ELF-1 (cell line): ENCODE results near the gene CLEC16A.

Source experiments
- DNase-seq: peaks from one replicate; pipeline ENCODE4 v3.0.0-alpha.2; 2016; ENCODE audit warnings: low read depth, low spot score

The CLEC16A gene

GRCh38 chr16:11038777-11039176, 94.4 kb downstream of the CLEC16A start:
- DNase-seq = no peak

DNA sequence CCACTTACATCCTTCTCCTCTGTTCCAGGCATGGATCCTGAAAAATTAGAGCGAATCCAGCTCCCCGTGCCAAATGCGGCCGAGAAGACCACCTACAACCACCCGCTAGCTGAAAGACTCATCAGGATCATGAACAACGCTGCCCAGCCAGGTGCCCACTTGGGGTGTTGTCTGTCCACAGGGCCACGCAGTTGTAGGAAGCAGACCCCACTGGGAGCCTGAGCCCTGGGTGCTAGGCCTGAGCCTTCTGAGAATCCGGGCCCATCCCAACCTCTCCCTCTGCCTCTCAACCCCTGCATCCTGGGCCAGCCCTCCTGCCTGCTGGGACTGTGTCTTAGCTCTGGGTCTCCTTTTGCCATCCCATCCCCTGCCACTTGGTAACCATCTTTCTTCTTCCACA, 95.4 kb downstream of the CLEC16A start:
- no peak for DNase-seq

DNA sequence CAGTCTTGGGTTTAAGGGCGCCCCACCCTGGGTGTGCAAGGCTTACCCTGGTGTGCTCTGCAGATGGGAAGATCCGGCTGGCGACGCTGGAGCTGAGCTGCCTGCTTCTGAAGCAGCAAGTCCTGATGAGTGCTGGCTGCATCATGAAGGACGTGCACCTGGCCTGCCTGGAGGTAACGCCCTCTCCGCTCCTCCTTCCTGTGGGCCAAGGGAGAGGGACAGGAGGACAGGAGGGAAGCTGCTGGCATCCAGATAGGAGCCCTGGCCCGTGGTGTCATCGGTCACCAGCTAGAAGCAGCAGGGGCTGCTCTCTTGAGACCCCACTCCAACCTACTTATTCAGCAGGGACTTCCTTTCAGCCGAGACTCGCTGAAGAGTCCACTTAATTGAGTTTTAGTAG, 97.8 kb downstream of the CLEC16A start:
- DNase-seq = no peak

DNA sequence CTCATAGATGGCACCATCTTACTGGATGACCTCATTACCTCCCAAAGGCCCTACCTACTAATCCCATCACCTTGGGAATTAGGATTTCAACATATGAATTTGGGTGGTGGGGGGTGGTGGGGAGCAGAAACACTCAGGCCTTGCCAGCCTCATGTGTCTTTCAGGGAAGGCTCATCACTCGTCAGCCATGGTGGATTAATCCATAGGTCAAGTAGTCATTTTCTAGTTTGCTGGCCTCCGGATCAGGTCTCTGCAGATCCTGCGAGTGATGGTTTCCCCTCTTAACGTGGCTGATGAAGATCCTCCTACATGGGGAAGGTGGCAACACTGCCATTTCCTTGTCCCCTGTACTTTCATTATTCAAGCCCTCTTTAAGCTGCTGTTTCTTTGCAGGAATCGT, 101.1 kb downstream of the CLEC16A start:
- no peak for DNase-seq

GRCh38 chr16:11045846-11046245, 101.5 kb downstream of the CLEC16A start:
- DNase-seq = no peak

DNA sequence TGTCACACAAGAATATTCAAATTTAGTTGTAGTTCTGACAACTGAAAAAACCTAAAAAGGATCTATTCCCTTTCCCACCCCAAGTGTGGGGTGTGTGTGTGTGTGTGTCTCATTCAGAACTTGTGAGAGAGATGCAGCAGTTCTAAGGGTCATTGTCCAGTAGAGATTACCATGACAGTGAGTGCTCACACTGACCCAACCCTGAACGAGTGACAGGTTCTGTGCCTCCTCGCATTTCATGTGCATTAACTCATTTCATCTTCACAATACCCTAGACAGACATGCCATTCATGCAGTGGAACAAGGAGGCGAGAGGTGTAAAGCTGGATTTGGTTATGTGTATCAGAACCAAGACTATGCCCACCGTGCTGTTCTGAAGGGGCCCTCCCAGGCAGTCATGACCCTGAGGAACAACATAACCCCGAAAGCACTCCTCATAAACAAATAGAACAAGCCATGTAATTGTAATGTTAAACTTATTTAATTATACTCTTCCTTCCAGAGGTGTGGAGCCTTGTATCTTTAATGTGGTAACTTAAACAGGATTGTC, 102.1 kb downstream of the CLEC16A start:
- no peak for DNase-seq

- DNase-seq = no peak
Observed at GRCh38 chr16:11047057-11047456, 102.7 kb downstream of the CLEC16A start.

DNA sequence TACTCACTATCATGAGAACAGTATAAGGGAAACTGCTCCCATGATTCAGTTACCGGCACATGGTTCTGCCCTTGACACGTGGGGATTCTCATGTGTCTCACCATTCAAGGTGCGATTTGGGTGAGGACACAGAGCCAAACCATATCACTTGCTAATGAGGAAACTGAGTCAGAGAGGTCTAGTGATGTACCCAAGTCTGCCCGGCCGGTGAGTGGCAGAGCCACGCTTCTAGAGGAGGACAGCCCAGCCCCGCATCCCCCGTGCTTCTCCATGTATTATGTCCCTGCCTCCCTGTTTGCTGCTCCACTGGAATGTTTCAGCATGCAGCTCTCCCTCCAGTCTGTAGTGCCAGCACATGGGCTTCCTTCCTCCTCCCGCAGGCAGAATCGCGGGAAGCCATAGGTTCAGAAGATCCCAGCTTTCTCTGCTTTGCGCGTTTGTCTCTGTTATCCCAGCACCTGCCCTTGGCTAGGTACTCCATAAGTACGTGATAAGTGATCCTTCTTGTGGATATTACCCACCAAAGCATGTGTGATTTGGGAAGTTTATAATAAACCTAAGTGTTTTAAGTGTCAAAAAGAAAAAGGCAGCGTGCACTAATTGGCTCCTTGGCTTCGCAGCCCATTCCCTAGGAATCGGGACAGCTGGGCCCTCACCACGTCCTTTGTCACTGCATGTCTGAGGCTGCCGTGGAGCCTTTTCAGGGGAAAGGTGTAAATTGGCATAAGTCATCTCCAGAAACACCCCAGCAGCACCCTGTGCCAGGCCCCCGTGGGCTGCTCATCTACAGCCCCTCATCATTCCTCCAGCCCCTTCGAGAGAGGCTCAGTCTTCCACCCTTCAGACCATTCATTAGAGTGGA, 103.8 kb downstream of the CLEC16A start:
- DNase-seq = no peak

- DNase-seq = peak; percentile 74
Observed at GRCh38 chr16:11049396-11050059, 105.2 kb downstream of the CLEC16A start.

DNA sequence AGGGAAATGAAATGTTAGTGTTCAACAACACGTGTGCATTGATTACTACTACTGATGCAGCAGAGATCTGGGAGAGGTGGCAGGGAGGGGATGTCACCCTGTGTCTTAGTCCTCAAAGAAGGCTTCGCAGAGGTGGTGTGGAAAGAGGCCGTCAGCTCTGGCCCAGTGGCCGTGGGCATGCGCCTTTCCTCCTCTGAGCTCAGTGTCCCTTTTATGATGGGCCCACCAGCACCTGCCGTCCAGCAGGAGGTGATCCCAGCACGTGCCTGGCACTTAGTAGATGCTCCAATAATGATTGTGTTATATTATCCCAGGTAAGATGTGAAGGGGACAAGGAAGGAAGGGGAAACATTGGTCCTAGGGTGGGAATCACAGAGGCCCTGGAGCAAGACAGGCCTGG, 106.2 kb downstream of the CLEC16A start:
- DNase-seq = no peak

DNA sequence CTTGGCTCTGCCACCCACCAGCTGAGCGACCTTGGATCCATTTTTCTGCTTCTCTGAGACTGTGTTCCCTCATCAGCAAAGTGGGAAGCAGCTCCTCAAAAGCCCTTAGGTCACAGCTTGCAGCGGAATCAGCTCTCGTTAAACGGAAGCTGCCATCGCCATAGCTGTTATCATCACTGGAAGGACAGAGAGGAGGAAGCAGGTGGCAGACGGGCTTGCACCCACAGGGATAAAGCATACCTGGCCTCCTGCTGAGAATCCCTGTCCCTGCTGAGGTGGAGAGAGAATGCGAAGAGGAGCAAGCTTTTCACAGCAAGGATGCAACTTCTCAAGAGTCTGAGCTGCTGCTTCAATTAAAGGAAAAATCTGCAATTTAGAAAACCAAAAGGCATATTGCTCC, 106.6 kb downstream of the CLEC16A start:
- no peak for DNase-seq

- DNase-seq = no peak
Observed at GRCh38 chr16:11051430-11051829, 107.1 kb downstream of the CLEC16A start.

DNA sequence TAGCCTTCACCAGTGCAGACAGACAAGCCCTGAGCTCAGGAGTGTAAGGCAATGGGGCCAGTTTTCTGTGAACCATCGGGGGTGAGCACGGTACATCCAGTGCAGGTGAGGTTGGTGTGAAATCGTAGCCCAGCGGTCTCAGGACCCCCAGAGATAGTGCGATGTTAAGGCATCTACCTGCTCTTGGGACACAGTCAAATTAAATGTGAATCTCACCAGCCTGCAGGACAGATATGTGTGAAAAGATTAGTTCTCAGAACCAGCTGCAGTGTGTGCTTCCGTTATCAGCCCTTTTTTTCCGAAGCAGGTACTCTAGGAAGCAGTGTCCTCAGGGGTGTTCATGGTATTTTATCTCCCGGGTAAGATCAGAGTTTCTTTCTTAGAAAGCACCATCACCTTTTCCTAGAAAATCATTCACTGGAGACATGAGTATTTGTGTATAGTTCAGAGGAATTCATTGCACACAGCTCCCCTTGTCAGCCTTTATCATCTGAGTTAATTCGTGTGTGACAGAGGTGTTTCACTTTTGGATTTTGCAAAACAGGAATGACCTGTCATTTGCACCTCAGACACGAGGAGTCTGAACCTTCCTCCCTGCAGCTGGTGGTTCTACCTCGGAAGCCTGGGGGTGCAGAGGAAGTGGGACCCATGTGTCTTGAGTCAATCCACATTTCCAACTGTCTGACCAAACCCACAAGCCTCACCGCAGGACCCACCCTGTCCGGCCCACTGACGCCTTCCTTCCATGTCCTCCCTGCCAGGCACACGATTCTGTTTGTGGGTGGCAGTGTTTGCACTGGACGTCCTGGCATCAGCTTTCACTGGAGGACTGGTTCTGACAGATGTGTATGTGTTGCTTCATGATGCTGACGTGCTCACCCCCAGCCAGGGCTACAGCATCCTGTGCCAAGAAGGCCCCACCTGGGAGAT, 107.8 kb downstream of the CLEC16A start:
- no peak for DNase-seq

- no peak for DNase-seq
Observed at GRCh38 chr16:11053916-11054460, 109.6 kb downstream of the CLEC16A start.

DNA sequence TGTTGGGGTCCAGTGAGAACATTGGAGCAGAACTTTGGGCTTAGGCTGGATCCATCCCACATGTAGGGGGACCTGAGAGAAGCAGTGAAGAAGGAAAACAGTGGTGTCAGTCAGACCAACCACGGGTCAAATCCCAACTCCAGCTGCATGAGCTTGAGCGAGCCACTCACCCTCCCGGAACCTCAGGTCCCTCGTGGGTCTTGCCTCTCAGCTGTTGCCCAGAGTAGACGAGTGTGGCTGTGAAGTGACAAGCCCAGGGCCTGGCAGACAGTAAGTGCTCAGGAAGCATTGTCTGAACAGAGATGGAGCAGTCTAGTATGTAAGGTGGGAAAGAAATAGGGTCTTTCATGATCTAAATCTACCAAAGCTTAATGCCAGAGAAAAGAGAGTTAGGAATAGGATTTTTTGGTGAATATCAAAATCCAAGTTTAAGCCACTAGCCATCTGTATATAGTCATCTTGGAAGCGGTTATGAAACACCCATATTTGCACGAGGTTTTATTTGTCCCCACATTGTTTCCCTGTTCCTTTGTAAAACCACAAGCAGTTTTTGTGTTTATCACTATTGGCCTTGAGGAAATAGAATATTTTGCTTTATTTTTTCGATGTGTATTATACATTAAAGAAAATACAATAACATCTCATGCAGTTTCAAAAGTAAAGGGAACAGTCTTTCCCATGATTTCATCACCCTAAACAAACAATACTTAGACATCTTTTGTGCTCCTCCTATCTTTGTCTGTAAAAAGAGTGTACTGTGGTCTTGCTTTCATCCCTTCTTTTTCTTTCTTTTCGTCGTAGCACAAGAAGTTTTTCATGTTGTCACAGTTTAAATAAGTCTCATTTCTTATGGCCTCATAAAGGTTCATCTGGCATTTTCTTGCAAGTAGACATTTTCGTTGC, 112.0 kb downstream of the CLEC16A start:
- DNase-seq = no peak

- DNase-seq = no peak
Observed at GRCh38 chr16:11056993-11057649, 112.8 kb downstream of the CLEC16A start.

DNA sequence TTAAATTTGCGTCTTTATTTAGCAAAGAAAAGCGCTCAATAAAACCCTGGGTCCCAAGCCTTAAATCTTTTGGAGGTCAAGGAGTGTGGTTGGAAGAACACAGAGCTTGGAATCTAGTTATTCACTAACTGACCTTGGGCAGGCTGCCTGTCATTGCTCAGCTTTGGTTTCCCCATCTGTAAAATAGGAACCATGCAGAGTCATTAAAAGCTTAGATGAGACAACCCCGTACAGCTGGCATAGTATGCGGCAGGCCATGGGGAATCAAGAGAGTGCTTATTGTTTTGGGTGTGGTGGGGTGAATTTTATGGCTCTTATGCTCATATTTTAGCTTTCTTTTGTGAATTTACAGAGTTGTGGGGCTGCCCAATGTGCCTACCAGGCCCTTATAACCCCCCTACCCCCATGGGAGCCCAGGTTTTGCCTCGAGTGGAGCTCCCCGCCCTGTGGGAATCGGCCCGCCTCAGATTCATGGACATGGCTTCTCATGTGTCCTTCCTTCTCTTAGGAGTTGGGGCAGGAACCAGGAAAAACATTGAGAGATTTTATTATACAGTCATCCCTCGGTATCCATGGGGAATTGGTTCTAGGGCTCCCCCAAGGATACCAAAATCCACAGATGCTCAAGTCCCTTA, 113.5 kb downstream of the CLEC16A start:
- no peak for DNase-seq

GRCh38 chr16:11058832-11059231, 114.5 kb downstream of the CLEC16A start:
- DNase-seq = no peak

GRCh38 chr16:11059588-11059987, 115.2 kb downstream of the CLEC16A start:
- no peak for DNase-seq
